Measurements from ENCODE around the gene NUP210. TPM values are rescaled to one million over a fixed set of nuclear protein-coding genes. Genes with fewer than 3 reads are reported as not detected.
A peak's percentile ranks its signal among the peaks of the same experiment; 100 is the strongest.

The NUP210 gene
- total and polyA plus RNA-seq, 2 of the 13 experiments (the other 11 are each of a cell fraction or from before 2014, with no cell fraction given), result 31.6 to 35.2 TPM

DNA sequence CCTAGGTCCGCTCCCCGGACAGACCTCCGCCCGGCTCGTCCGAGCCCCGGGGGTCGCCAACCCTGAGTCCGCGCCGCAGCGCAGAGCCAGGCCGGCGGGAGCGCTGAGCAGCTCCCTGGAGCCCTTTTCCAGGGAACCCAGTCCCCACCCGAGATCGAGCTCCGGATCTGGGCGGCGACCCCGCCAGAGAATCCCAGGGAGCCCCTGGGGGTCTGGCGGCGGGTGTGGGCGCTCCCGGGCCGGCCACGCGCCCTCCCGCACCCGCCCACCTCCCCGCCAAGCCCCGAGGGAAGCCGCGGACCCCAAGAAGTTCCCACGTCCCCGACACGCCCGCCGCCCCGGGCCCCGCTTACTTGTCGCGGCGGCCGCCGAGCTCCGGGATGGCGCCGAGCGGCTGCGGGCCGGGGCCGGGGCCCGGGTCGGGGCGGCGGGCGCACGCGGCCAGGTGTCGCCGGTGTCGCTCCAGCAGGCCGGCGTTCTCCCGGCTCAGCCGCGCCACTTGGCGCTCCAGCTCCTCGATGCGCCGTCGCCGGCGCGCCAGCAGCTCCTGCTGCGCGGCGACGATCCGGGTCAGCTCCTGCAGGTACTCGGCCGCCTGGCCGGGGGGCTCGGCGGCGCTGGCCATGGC, 137.7 kb downstream of the NUP210 start (continued):
- TF ChIP-seq TAF1 (CRISPR knock-in tag; IDR thresholded peaks at IDR 0.05) (no peak), ZNF30 (CRISPR knock-in tag; IDR thresholded peaks at IDR 0.05) (no peak), ZNF333 (CRISPR knock-in tag; IDR thresholded peaks at IDR 0.05; ENCODE audit: borderline replicate concordance) (0 out of 2 replicates have a peak, but pooled peaks have one; percentile 24), KDM5B (CRISPR knock-in tag; IDR thresholded peaks at IDR 0.05; ENCODE audit: borderline replicate concordance) (0 out of 2 replicates have a peak, but pooled peaks have one; percentile 43), GTF3A (CRISPR knock-in tag; conservative IDR thresholded peaks at IDR 0.05) (no peak), SMYD3 (CRISPR knock-in tag; IDR thresholded peaks at IDR 0.05) (no peak), SPEN (CRISPR knock-in tag; IDR thresholded peaks at IDR 0.05; ENCODE audit: low read depth) (0 out of 2 replicates have a peak, but pooled peaks have one; percentile 11), MEF2D (CRISPR knock-in tag; IDR thresholded peaks at IDR 0.05) (no peak), ZNF296 (CRISPR knock-in tag; conservative IDR thresholded peaks at IDR 0.05) (no peak), MED8 (CRISPR knock-in tag; IDR thresholded peaks at IDR 0.05; ENCODE audit: insufficient replicate concordance) (peak; percentile 15), ZFP41 (CRISPR knock-in tag; IDR thresholded peaks at IDR 0.05; ENCODE audit: borderline replicate concordance) (no peak), TEAD2 (CRISPR knock-in tag; IDR thresholded peaks at IDR 0.05) (no peak), HMGA1 (CRISPR knock-in tag; conservative IDR thresholded peaks at IDR 0.05) (no peak), SP4 (CRISPR knock-in tag; IDR thresholded peaks at IDR 0.05) (0 out of 2 replicates have a peak, but pooled peaks have one; percentile 30)
- TF ChIP-seq, protein P1, sequence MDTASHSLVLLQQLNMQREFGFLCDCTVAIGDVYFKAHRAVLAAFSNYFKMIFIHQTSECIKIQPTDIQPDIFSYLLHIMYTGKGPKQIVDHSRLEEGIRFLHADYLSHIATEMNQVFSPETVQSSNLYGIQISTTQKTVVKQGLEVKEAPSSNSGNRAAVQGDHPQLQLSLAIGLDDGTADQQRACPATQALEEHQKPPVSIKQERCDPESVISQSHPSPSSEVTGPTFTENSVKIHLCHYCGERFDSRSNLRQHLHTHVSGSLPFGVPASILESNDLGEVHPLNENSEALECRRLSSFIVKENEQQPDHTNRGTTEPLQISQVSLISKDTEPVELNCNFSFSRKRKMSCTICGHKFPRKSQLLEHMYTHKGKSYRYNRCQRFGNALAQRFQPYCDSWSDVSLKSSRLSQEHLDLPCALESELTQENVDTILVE (CRISPR knock-in tag; IDR thresholded peaks at IDR 0.05), result no peak
- TF ChIP-seq, protein P2, sequence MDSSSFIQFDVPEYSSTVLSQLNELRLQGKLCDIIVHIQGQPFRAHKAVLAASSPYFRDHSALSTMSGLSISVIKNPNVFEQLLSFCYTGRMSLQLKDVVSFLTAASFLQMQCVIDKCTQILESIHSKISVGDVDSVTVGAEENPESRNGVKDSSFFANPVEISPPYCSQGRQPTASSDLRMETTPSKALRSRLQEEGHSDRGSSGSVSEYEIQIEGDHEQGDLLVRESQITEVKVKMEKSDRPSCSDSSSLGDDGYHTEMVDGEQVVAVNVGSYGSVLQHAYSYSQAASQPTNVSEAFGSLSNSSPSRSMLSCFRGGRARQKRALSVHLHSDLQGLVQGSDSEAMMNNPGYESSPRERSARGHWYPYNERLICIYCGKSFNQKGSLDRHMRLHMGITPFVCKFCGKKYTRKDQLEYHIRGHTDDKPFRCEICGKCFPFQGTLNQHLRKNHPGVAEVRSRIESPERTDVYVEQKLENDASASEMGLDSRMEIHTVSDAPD (CRISPR knock-in tag; IDR thresholded peaks at IDR 0.05), result no peak
- TF ChIP-seq, protein P3, sequence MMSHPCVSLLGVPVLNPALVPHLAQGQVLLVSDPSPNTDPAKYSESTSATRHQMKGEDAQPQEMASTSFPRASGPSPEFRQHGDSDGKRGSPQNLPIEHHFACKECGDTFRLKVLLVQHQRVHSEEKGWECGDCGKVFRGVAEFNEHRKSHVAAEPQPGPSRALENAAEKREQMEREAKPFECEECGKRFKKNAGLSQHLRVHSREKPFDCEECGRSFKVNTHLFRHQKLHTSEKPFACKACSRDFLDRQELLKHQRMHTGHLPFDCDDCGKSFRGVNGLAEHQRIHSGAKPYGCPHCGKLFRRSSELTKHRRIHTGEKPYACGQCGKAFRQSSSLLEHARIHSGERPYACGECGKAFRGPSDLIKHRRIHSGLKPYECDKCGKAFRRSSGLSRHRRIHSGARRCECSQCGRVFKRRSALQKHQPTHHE (CRISPR knock-in tag; IDR thresholded peaks at IDR 0.05; ENCODE audit: borderline replicate concordance), result 0 out of 2 replicates have a peak, but pooled peaks have one; percentile 42
- TF ChIP-seq, protein P4, sequence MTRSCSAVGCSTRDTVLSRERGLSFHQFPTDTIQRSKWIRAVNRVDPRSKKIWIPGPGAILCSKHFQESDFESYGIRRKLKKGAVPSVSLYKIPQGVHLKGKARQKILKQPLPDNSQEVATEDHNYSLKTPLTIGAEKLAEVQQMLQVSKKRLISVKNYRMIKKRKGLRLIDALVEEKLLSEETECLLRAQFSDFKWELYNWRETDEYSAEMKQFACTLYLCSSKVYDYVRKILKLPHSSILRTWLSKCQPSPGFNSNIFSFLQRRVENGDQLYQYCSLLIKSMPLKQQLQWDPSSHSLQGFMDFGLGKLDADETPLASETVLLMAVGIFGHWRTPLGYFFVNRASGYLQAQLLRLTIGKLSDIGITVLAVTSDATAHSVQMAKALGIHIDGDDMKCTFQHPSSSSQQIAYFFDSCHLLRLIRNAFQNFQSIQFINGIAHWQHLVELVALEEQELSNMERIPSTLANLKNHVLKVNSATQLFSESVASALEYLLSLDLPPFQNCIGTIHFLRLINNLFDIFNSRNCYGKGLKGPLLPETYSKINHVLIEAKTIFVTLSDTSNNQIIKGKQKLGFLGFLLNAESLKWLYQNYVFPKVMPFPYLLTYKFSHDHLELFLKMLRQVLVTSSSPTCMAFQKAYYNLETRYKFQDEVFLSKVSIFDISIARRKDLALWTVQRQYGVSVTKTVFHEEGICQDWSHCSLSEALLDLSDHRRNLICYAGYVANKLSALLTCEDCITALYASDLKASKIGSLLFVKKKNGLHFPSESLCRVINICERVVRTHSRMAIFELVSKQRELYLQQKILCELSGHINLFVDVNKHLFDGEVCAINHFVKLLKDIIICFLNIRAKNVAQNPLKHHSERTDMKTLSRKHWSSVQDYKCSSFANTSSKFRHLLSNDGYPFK (CRISPR knock-in tag; IDR thresholded peaks at IDR 0.05; ENCODE audit: borderline replicate concordance), result no peak
- TF ChIP-seq, protein P5, sequence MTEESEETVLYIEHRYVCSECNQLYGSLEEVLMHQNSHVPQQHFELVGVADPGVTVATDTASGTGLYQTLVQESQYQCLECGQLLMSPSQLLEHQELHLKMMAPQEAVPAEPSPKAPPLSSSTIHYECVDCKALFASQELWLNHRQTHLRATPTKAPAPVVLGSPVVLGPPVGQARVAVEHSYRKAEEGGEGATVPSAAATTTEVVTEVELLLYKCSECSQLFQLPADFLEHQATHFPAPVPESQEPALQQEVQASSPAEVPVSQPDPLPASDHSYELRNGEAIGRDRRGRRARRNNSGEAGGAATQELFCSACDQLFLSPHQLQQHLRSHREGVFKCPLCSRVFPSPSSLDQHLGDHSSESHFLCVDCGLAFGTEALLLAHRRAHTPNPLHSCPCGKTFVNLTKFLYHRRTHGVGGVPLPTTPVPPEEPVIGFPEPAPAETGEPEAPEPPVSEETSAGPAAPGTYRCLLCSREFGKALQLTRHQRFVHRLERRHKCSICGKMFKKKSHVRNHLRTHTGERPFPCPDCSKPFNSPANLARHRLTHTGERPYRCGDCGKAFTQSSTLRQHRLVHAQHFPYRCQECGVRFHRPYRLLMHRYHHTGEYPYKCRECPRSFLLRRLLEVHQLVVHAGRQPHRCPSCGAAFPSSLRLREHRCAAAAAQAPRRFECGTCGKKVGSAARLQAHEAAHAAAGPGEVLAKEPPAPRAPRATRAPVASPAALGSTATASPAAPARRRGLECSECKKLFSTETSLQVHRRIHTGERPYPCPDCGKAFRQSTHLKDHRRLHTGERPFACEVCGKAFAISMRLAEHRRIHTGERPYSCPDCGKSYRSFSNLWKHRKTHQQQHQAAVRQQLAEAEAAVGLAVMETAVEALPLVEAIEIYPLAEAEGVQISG (CRISPR knock-in tag; IDR thresholded peaks at IDR 0.05), result peak; percentile 4; the same call in 1 of the 2 replicates

All from HepG2 (cell line).